HFFc6 (cell line): ENCODE measurements around the gene LDB3. TPM values are rescaled to one million over a fixed set of nuclear protein-coding genes. Genes with fewer than 3 reads are reported as not detected.

ENCODE experiments used
- DNase-seq: peaks from one replicate; pipeline ENCODE4 v3.0.0-alpha.2; 2018
- H3K27ac Mint-ChIP-seq: 2 replicates; pipeline ENCODE4 v1.8.0; 2020; ENCODE audit warnings: mild to moderate bottlenecking, mixed read lengths
- H3K27me3 Mint-ChIP-seq: 2 replicates; pipeline ENCODE4 v1.8.0; 2021; ENCODE audit warnings: mild to moderate bottlenecking, moderate library complexity, mixed read lengths; ENCODE audit not compliant: insufficient read depth
- H3K36me3 Mint-ChIP-seq: 2 replicates; pipeline ENCODE4 v1.8.0; 2021; ENCODE audit warnings: low read depth, mixed read lengths
- H3K4me1 Mint-ChIP-seq: 2 replicates; pipeline ENCODE4 v1.8.0; 2020; ENCODE audit warnings: low read depth, mixed read lengths
- H3K4me3 Mint-ChIP-seq: 2 replicates; pipeline ENCODE4 v1.8.0; 2020; ENCODE audit warnings: mild to moderate bottlenecking, moderate library complexity, mixed read lengths
- H3K9me3 Mint-ChIP-seq: 2 replicates; pipeline ENCODE4 v1.8.0; 2020; ENCODE audit warnings: mild to moderate bottlenecking, mixed read lengths
- total RNA-seq, 6 experiments: library from RNA; stranded (reverse); fragmentation: NEBNext Ultra II Directional; extraction: Animal tissue kit (Norgen Biotek cat#: 25700); gene quantifications; 2 replicates in 1 of 6; 3 replicates in 5 of 6; pipeline ENCODE4 v1.2.3, GENCODE V29; 2021
- TF ChIP-seq, protein P1 (sequence below): fragments of 200-600 bp; sonication (generic); IDR thresholded peaks from 2 replicates; pipeline ENCODE4 v1.5.0; 2021; ENCODE audit warnings: antibody characterized with exemption, mild to moderate bottlenecking

Gene LDB3
- total RNA-seq, 6 experiments from 2014 or later: 0.55 to 1.3 (median 0.66) TPM

DNA sequence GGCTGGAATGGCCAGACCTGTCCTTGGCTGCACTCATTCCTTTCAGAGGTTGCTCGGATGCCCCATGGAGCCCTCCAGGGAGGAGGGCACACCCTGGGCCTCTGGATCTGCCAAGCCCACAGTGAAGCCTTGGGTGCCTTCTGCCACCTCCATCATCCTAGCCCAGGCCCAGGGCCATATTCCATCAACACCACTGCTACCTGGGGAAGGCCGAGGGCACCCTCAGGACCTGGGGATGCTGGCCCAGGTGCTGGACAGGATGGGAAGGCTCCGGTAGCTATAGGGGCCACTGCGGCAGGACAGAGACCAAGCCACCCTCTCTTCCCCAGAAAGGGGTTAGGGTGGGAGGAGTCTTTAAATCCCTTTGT lies 13.2 kb upstream of the LDB3 start:
- TF ChIP-seq, protein P1, sequence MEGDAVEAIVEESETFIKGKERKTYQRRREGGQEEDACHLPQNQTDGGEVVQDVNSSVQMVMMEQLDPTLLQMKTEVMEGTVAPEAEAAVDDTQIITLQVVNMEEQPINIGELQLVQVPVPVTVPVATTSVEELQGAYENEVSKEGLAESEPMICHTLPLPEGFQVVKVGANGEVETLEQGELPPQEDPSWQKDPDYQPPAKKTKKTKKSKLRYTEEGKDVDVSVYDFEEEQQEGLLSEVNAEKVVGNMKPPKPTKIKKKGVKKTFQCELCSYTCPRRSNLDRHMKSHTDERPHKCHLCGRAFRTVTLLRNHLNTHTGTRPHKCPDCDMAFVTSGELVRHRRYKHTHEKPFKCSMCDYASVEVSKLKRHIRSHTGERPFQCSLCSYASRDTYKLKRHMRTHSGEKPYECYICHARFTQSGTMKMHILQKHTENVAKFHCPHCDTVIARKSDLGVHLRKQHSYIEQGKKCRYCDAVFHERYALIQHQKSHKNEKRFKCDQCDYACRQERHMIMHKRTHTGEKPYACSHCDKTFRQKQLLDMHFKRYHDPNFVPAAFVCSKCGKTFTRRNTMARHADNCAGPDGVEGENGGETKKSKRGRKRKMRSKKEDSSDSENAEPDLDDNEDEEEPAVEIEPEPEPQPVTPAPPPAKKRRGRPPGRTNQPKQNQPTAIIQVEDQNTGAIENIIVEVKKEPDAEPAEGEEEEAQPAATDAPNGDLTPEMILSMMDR: no peak
- Mint-ChIP-seq H3K9me3 (no peaks in the 10 kb centered on the region), H3K4me1 (peaks cover 15% of the 10 kb centered on the region), H3K27ac (no peak overlapping the region), H3K4me3 (no peak overlapping the region), H3K27me3 (peaks cover 11% of the 10 kb centered on the region), H3K36me3 (no peaks in the 10 kb centered on the region)
- no peak for DNase-seq

DNA sequence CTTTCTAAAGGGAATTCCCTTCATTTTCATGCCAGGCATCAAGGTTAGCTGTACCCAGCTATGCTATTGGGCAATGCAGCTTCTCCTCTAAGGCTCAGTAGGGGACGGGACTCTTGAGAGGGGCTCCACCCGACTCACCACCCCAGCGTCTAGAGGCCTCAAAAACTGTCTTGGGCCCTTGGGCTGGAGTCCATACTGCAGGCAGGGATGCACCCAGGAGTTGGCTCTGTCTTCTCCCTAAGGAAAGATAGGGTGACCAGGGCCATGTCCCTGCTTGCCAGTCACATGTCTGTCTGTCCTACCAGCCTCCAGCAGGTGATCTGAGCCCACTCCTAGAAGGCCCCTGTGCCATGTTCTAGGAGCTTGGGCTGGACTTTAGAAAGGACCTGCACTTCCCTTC lies 12.7 kb upstream of the LDB3 start:
- peaks cover 11% of the 10 kb centered on the region for H3K27me3 Mint-ChIP-seq
- H3K36me3 Mint-ChIP-seq: no peaks in the 10 kb centered on the region
- no peak overlapping the region for H3K27ac Mint-ChIP-seq
- peaks cover 15% of the 10 kb centered on the region for H3K4me1 Mint-ChIP-seq
- H3K4me3 Mint-ChIP-seq: no peak overlapping the region
- TF ChIP-seq, protein P1: no peak
- no peak for DNase-seq
- H3K9me3 Mint-ChIP-seq: no peaks in the 10 kb centered on the region

DNA sequence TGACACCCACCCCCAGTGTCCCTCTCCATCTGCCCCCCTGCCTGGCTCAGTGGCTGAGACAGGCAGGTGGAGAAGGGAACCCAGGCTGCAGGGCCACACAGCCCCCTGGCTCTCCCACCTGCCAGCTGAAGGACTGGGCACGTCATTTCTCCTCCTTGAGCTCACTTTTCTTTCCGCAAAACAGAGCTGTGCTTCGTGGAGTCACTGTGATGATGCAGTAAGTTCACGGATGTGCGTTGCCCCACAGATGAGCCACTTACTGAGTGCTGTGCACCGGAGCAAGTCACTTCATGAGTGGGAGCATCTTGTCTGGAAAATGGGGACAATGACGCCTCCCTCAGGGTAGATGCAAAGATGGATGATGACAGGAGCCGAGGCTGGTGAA lies 11.3 kb upstream of the LDB3 start:
- no peak overlapping the region for H3K27ac Mint-ChIP-seq
- peaks cover 15% of the 10 kb centered on the region for H3K4me1 Mint-ChIP-seq
- peaks cover 9% of the 10 kb centered on the region for H3K27me3 Mint-ChIP-seq
- H3K9me3 Mint-ChIP-seq: no peaks in the 10 kb centered on the region
- no peaks in the 10 kb centered on the region for H3K36me3 Mint-ChIP-seq
- H3K4me3 Mint-ChIP-seq: no peak overlapping the region
- DNase-seq: no peak
- TF ChIP-seq, protein P1: no peak

DNA sequence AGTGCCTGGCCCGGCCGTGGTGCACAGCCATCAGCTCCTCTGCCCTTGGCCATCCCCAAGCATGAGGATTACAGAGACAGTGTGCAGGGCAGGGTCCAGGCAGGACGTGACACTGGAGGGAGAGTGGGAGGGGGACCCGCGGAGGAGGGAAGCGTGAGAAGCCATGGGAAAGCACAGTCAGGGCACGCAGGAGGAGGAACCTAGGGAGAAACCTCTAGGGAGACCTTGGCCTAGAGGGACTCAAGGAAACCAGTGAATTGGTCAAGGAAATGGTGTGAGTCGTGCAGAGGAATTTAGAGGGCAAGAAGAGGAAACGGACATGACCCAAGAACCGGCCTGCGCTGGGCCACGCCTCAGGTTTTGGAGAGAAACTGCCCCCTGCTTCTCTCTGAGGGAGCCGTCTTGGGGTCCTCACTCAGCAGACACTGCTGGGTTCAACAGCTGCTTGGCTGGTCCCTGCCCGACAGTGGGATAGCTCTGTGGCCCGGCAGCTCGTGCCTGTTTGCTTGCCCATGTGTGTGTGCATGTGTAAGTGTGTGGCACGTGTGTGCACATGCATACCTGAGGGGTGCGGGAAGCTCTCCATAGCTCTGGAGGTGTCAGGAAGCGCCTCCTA lies 10.8 kb upstream of the LDB3 start:
- H3K4me1 Mint-ChIP-seq: peaks cover 10% of the 10 kb centered on the region
- no peak for DNase-seq
- TF ChIP-seq, protein P1: no peak
- no peak overlapping the region for H3K4me3 Mint-ChIP-seq
- no peak overlapping the region for H3K27ac Mint-ChIP-seq
- H3K27me3 Mint-ChIP-seq: peaks cover 7% of the 10 kb centered on the region
- no peaks in the 10 kb centered on the region for H3K36me3 Mint-ChIP-seq
- no peaks in the 10 kb centered on the region for H3K9me3 Mint-ChIP-seq

DNA sequence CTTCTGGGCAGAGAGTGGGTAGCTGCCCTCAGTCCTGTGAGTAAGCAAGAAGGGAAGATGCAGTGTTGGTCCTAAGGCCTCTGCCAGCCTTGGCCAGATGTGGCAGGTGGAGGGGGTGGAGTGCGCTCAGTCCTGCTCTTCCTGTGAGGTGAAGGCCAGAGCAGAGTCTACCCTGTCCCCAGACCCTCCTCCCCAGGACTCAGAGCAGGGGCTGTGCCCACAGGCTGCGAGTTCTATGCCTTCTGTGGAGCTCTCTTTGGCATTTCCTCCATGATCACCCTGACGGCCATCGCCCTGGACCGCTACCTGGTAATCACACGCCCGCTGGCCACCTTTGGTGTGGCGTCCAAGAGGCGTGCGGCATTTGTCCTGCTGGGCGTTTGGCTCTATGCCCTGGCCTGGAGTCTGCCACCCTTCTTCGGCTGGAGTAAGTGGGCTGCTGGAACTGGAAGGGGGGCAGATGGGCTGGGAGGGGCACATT lies 10.0 kb upstream of the LDB3 start:
- no peaks in the 10 kb centered on the region for H3K9me3 Mint-ChIP-seq
- H3K4me1 Mint-ChIP-seq: peaks cover 8% of the 10 kb centered on the region
- no peaks in the 10 kb centered on the region for H3K36me3 Mint-ChIP-seq
- peaks cover 7% of the 10 kb centered on the region for H3K27me3 Mint-ChIP-seq
- H3K4me3 Mint-ChIP-seq: no peak overlapping the region
- TF ChIP-seq, protein P1: no peak
- DNase-seq: no peak
- no peak overlapping the region for H3K27ac Mint-ChIP-seq
